Activated CD4-positive, CD25-positive, alpha-beta regulatory T cell (primary cell): Measurements from ENCODE around the gene SKP2.

Source experiments
- DNase-seq, 4 experiments: peaks; one replicate each; lab custom pipeline; 2025; lab: John Stamatoyannopoulos, UW

Gene SKP2

GRCh38 chr5:36200513-36200912 is 48.6 kb downstream of the SKP2 start:
- no peak for DNase-seq

- DNase-seq = no peak
Observed at GRCh38 chr5:36202521-36202961, 50.6 kb downstream of the SKP2 start.

DNA sequence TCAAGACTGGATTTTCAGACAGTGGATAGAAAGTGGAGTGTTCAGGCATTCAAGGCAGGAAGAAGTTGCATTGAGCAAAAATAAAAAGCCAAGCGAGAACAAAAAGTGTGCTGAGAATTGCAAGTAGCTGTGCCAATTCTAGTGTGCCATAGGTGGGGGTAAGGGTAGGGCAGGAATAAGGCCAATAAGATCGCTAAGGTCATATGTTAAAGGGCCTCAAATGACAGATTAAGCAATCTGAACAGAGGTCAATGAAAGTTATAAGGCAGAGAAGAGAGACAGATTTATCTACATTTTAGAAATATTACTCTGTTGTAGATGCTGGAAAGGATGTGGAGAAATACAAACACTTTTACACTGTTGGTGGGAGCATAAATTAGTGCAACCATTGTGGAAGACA is 53.4 kb downstream of the SKP2 start:
- DNase-seq = no peak

- DNase-seq = no peak
Observed at GRCh38 chr5:36206913-36207312, 55.0 kb downstream of the SKP2 start.

GRCh38 chr5:36208786-36209185 is 56.9 kb downstream of the SKP2 start:
- no peak for DNase-seq

GRCh38 chr5:36209664-36210063 is 57.8 kb downstream of the SKP2 start:
- no peak for DNase-seq

DNA sequence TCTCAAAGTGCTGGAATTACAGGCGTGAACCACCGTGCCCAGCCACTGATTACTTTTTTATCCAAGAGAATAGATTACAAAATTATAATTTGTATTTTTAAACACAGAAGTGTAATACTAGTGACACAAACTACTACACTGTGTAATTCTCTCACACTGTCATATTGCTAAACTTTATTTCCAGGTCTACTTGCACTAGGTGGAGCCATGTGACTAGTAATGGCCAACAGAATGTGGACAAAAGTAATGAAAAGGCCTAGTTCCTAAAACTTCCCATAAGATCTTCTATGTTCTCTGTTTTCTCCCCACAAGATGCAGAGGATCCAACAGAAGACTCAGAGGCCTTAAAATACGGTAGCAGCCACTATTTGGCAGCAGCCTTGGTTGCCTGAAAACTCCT is 62.5 kb downstream of the SKP2 start:
- DNase-seq = no peak

GRCh38 chr5:36215910-36216309 is 64.0 kb downstream of the SKP2 start:
- no peak for DNase-seq

GRCh38 chr5:36217567-36217966 is 65.7 kb downstream of the SKP2 start:
- DNase-seq = no peak

DNA sequence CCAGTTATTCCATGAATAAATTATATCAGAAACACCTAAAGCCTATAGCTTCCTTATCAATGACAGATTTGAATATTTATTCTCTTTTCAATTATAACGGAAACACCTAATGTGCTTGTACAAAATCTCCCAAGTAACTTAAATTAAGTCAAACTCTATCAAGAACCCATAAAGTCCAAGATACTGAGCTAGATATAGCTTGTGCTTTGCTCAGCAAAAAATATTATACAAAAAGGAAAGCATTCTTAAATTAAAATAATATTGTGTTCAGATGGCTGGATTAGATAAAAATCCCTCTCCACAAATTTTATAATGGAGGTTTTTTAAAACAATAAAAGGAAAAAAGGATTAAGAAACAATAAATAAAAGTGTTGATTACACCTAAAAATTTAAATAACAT is 66.1 kb downstream of the SKP2 start:
- DNase-seq = no peak

DNA sequence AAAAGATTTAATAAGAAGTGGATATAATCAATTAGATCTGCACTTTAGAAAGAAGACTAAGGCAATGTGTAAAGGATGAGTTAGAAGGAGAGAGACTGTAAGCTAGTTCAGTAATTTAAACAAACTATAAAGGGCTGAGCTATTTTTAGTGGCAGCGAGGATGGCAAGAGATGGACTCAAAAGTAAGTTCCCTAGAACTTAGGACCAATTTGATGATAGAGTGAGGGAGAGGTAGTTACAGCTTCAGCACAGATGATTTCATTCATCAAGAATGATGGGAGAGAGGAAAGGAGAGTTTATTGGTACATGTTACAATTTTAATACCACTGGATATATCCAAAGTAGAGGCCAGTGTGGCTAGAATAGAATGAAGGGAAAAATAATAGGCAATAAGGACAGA is 70.7 kb downstream of the SKP2 start:
- DNase-seq = no peak

- no peak for DNase-seq
Observed at GRCh38 chr5:36227046-36227445, 75.1 kb downstream of the SKP2 start.

DNA sequence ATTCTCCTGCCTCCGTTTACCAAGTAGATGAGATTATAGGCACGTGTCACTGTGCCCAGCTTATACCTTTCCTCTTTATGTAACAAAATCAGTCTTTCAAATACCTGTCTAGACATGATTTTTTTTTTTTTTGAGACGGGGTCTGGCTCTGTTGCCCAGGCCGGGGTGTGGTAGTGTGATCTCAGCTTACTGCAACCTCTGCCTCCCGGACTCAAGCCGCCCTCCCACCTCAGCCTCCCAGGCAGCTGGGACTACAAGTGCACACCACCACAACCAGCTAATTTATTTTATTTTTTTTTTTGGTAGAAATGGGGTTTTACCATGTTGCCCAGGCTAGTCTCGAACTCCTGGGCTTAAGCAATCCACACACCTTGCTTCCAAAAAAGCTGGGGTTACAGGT is 76.6 kb downstream of the SKP2 start:
- DNase-seq = no peak

DNA sequence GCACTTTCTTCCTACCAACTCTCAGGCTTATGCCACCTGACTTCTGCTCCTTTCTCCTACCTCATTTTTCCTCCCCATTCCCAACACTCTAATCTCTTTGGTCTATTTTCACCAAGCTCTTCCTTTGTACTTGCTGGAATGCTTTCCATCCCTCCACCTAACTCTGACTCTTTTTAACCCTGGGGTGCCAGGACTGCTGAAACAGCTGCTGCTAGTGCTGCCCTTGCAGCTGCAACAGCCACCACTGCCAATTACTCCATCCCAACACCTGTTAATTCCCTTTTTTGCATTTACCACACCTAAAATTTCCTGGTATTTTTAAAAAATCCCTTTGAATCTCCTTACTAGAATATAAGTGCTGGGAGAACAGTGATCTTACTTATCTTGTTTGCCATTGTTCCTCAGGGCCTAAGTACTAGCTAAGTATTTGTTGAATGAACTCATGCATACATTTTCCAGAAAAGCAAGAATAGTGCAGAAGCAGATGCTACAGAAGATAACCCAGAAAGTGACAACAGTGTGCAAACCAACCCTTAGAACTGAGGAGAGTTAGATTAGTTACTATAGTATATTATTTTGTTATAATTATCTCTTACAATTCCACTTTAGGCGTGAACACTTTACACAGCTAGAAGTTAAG is 78.4 kb downstream of the SKP2 start:
- DNase-seq = no peak

GRCh38 chr5:36232533-36232932 is 80.6 kb downstream of the SKP2 start:
- no peak for DNase-seq
